ENCODE results near the gene ZNF160. TPM values are rescaled to one million over a fixed set of nuclear protein-coding genes. Genes with fewer than 3 reads are reported as not detected.
"Not testable (repeated sequence)": the region's sequence is repeated elsewhere in the genome, so short reads cannot be mapped to it uniquely, and the experiment has no call there.

Gene ZNF160
- 16.5 TPM for polyA plus RNA-seq (2013, experiment 1 of 2; ENCODE audit: insufficient read length)
- 17.4 TPM for polyA plus RNA-seq (2013, experiment 2 of 2; ENCODE audit: insufficient read length)

DNA sequence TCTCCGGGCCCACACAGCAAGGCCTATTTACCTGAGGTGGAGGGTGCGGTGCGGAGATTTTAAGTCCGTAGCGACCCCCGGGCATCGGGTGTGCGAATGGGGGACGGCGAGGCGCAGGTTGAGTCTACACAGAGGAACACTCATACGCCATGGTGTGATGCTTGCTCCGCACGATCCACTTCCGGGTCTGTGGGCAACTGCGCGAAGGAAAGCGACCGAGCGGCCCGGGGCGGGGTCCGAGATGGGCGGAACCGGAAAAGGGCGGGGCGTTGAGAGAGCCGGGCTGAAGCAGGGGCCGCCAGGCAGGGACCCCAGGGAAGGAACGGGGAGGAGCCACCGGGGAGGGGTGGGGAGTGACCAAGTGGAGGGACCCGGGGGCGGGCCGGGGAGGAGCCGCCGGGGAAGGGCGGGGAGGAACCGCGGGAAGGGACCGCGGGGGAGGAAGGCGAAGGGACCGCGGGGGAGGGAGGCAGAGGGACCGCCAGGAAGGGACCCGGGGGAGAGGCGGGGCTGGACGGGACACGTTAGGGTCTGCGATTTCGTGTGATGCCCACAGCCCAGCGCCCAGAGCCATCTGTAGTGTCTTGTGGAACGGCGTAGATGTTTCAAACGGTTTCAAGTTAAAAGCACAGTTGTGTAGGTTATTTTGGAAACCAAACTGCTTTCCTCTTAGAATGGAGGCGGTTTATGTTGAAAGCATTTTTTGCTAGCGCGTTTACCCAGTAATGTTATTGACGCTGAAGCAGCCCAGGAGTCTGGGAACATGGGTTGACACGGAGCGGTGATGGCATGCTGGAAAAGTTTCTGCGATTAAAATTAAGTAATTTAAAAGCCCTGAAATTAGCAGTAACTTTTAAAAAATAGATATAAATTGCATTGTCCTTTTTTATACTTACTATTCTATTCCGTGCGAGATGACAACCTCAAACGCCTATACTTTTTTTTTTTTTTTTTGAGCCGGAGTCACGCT, at the start of gene ZNF160:
ZNF160 (minus strand) TSS at position 189 of the 970 bp plus-strand sequence. CDS start 17,146 bp downstream, outside the sequence.
- peak; percentile 98 for DNase-seq

DNA sequence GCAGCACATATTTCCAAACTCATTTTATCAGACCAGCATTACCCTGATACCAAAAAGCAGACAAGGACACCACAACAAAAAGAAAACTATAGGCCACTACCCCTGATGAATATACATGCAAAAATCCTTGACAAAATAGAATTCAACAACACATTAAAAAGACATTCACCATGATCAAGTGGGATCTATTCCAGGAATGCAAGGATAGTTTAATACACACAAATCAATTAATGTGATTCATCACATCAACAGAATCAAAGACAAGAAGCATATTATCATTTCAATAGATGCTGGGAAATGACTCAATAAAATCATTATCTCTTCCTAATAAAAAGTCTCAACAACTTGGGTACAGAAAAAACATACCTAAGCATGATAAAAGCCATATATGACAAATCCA, 44.4 kb upstream of the ZNF160 start:
- DNase-seq, result no peak

DNA sequence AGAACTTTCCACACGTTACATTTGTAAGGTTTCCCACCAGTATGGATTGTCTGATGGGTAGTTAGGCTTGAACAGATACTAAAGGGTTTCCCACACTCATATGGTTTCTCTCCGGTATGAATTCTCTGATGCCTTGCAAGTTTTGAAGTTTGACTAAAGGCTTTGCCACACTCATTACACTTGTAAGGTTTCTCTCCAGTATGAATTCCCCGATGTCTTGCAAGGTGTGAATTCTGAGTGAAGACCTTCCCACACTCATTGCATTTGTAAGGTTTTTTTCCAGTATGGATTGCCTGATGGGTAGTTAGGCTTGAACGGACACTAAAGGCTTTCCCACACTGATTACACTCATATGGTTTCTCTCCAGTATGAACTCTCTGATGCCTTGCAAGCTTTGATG, 37.1 kb upstream of the ZNF160 start:
- no peak for DNase-seq

DNA sequence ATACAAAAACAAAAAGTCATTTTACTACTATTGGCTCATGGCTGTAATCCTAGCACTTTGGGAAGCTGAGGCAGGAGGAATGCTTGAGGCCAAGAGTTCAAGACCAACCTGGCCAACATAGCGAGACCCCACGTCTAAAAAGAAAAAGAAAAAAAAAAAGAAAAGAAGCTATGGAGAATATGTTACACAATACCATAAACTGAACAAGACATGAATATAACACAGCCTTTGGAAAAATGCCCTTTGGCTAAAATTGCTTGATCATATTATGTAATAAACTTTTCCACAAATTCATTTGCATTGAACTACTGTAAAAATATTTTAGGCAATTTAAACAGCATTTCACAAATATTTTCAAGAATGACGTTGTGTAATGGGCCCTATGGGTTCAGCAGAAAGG, 33.2 kb upstream of the ZNF160 start:
- no peak for DNase-seq

DNA sequence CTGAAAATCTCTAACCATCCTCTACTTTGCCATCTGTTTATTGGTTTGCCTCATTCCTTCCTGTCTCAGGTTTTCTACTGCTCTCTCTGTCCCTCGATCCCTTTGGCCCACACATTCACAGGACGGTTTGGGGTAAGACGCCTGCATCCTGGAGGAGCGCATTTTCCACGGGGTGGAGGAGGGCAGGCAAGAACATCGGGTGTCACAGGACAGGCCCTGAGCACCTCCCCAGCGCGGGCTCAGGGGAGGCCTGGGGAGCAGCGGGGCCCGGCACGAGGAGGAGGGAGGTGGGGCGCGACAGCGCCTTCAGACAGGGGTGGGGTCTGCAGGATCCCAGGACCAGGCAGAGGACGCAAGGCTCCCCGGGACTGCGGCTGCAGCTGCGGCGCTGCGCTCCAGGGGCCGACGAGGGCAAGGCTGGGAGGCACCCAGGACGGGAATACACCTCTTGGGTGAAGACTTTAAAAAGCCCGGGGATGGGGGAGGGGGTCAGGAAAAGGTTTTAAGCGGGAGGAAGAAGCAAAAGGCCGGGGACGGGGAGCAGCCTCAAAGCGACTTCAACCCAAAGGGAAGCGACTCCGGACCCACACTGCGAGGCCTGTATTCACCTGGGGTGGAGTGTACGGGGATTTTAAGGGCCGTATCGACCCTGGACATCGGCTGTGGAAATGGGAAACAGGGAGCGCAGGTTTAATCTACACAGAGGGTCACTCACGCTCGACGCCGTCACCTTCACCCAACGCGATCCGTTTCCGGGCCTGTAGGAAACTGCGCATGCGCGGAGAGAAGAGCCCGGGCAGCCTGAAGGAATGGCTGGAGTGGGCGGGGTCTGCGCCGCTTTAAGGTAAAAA, 29.1 kb upstream of the ZNF160 start, which contains the start of gene ZNF415:
ZNF415 (minus strand) TSS at position 770 of the 851 bp plus-strand sequence. CDS start 10,234 bp downstream, outside the sequence.
- DNase-seq, result peak; percentile 79

DNA sequence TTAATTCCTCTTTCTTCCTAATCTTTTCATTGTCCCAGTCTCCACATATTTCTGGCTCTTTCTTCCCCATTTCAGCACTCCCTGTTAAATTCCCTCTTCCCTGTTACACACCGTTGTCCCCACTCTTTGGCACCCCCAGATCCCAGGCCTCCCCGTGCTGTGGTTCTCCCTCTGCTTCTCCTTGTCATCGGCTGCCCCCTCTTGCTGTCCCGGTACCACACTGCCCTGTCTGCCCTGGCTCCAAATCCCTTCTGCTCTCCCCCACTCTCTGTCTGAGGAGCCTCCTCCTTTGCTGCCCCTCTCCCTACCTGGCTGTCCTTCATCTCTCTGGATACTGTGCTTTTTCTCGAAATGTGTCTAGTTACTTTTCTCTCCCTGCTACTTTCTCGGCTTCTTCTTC, 28.5 kb upstream of the ZNF160 start:
- DNase-seq, result no peak

DNA sequence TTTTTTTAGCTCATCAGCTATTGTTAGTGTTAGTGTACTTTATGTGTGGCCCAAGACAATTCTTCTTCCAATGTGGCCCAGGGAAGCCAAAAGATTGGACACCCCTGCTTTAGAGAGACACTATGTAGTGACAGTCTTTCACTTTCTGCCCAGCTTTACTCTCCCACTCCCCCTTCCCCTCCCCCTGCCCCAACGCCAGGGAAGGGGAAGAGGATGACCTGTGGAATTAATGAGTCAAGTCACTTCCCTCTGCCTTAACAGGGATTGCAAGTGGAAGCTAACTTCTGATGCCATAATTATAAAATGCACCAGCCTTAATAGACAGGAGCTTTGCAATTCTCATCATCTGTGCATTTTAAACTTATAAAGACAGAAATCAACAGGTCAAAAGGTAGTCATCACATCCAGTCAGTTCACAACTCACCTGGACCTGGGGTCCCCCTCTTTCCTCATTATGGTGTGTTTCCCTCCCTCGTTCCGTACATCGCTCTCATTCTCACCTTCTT, 27.9 kb upstream of the ZNF160 start:
- DNase-seq, result no peak

DNA sequence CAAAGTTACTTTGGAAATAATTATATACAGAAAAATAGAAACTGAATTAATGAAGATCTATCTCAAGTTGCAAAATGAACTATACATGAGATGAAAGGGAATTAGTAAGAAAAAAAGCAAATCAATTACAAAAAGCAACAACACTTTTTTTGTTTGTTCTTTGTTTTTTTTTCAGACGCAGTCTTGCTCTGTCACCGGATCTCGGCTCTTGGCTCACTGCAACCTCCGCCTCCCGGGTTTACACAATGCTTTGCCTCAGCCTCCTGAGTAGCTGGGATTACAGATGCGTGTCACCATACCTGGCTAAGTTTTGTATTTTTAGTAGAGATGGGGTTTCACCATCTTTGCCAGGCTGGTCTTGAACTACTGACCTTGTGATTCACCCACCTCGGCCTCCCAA, 27.3 kb upstream of the ZNF160 start:
- DNase-seq, result no peak

DNA sequence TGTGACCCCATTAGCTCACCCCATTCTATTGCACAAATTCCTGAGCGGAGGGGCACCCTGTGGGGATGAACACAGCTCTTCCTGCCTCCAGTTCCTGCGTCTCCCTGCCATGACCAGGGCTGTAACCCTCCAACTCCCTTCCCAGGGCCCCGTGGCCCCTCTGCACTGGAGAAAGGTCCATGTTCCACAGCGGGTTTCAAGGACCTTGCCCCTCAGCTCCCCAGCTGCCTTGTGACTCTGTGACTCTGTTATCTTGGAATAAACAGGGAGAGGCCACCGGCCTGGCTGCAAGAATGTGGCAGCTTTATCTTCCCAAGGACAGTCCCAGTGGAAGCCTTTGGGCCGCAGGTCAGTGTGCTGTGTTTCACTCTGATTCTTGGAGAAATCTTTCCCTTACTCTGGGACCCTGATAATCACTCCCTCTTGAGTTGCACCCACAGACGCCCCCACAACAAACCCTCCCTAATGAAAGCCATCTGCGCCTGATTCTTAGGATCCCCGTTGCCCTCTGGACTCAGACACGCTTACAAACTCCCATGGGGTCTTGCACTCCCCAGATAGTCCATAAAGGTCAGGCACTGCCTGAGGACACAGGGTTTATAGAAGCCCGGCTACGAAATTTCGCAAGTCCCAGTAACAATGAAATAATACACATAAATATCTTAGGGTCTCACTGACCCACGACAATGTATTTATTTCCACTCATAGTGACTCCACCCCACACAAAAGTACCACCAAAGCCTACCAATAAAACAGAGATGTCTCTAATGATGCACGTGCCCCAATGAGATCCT, 23.7 kb upstream of the ZNF160 start:
- not testable (repeated sequence) for DNase-seq

DNA sequence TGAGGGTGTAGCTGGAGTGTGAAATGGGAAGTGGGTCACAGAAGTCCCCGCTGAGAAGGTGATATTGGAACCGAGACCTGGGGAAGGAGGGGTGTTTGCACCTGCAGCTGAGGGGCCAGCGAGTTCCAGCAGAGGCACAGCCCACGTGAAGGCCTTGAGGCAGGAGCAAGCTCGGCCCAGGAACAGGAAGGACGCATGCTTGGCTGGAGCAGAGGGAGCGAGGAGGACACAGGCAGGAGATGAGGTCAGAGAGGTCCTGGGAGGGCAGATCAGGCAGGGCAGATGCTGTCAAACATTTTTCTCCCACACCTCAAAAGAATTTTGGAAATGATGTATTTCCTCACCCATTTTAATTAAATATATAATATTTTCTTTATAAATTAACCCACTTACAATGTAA, 20.2 kb upstream of the ZNF160 start:
- DNase-seq, result no peak

DNA sequence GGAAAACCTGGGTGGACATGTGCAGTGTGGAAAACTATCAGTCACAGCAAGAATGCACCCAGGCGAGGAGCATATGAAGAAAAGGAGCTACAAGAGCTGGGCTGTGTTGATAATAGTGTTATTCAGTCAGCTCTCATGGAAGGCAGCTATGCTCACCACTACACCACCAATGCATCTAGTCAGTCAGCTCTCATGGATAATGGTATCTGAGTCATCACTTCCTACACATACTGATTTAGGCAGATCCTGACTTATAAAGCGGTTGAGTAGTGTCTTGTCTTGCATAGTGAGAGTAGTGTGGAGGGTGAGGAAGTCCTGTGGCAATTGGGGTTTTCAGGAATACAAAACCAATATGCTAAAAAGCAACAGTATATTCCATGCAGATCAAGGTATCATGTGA, 9.1 kb upstream of the ZNF160 start:
- no peak for DNase-seq

DNA sequence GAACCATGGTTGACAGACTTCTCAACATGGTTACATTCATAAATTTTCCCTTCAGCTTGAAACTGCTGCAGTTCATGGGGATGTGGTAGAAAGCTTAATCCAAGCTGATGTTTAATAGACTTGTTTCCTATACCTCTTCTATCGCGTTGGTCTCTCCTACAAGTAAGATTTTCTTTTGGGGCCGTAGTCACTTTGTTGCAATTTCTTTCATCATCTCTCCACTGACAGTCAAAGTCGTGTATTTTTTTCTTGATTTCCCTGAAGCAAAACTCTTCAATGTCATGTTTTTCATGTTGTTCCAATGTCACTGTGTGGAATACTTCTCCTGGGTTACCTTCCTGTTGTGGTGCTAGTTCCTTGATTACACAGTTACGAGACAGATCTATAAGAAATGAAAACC, 6.3 kb upstream of the ZNF160 start:
- no peak for DNase-seq

DNA sequence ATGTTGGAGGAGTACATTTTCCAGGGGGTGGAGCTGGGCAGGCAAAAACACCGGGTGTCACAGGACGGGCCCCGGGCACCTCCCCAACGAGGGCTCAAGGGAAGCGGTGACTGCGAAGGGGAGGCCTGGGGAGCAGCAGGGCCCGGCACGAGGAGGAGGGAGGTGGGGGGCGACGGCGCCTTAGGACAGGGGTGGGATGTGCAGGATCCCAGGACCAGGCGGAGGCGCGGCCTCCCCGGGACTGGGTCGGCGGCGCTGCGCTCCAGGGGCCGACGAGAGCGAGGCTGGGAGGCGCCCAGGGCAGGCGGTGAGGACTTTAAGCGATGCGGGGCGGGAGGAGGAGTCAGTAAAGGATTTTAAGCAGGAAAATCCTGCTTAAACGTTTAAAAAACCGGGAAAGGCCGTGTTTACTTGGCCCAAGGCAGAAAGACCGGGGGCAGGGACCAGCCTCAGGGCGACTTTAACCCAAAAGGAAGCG, 427 bp downstream of the ZNF160 start:
- DNase-seq, result peak; percentile 39

DNA sequence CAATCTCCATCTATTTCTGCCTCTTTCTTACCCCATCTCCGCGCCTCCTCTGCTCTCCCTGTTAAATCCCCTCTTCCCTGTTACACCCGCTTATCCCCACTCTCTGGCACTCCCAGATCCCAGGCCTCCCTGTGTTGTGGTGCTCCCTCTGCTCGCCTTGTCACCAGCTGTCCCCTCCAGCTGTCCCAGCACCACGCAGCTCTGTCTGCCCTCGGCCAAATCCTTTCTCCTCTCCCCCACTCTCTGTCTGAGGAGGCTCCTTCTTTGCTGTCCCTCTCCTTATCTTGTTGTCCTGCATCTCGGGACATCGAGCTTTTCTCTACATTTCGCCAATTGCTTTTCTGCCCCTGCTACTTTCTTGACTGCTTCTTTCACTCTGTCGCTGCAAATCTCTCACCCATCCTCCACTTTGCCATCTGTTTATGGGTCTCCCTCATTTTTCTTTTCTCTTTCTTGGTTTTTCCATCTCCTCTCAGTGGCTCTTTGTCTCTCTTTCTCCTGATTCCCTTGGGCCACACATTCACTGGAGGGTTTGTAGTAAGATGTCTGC, 941 bp downstream of the ZNF160 start:
- peak; percentile 1 for DNase-seq

DNA sequence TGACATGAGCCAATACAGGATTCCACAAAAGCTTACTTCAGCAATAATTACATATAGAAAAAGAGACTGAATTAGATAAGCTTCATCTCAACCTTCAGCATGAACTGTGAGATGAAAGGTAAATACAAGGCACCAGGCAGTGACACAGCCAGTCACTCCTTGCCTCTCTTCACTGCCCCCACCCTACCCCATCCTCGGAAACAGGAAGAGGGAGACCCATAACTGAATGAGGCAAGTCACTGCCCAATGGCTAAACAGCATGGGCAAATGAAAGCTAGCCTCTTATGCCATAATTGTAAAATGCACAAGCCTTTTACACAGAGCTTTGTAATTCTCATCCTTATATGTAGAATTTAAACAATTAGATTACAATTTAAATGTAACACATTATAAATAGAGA, 1.7 kb downstream of the ZNF160 start:
- DNase-seq, result peak; percentile 2

DNA sequence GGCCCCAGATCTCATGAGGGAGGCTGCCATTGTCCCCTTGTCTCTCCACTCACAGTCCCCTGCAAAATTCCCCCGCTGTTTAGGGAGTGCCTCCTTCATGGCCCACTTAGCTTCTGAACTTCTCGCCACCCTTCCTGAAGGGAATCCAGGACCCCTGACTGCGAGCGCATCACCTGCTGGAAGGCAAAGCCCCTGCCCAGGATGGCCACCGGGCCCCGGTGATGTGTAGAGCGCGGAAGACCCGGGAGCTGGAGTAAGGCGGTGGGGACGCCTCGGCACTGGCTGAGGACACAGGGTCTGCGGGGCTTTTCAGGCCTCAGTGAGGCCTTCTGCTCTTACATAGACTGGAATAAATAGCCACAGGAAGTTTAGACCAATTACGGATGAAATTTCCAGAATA, 4.7 kb downstream of the ZNF160 start:
- DNase-seq, result not testable (repeated sequence)

DNA sequence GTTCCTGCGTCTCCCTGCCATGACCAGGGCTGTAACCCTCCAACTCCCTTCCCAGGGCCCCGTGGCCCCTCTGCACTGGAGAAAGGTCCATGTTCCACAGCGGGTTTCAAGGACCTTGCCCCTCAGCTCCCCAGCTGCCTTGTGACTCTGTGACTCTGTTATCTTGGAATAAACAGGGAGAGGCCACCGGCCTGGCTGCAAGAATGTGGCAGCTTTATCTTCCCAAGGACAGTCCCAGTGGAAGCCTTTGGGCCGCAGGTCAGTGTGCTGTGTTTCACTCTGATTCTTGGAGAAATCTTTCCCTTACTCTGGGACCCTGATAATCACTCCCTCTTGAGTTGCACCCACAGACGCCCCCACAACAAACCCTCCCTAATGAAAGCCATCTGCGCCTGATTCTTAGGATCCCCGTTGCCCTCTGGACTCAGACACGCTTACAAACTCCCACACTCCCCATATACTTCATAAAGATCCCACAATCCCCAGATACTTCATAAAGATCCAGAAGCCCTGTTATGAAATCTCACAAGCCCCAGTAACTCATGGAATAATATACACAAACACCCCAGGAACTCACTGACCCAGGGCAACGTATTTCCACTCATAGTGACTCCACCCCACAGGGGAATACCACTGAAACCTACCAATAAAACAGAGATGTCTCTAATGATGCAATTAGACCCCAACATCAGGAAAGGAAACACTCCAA, 6.1 kb downstream of the ZNF160 start:
- DNase-seq, result not testable (repeated sequence)

DNA sequence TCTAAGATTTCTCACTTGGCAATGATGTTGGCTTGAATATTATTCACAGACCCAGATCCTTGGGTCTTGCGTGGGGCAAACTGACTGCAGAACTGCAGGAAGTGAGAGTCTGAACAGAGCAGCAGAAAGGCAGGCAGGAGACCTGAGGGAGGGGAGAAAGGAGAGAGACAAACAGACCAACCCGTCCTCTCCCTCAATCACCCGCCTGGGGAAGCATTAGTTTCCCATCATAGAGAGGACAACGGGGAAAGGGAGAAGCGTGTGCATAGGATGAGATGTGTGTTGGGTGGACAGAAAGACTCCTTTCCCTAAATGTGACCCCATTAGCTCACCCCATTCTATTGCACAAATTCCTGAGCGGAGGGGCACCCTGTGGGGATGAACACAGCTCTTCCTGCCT, 6.6 kb downstream of the ZNF160 start:
- DNase-seq, result not testable (repeated sequence)

DNA sequence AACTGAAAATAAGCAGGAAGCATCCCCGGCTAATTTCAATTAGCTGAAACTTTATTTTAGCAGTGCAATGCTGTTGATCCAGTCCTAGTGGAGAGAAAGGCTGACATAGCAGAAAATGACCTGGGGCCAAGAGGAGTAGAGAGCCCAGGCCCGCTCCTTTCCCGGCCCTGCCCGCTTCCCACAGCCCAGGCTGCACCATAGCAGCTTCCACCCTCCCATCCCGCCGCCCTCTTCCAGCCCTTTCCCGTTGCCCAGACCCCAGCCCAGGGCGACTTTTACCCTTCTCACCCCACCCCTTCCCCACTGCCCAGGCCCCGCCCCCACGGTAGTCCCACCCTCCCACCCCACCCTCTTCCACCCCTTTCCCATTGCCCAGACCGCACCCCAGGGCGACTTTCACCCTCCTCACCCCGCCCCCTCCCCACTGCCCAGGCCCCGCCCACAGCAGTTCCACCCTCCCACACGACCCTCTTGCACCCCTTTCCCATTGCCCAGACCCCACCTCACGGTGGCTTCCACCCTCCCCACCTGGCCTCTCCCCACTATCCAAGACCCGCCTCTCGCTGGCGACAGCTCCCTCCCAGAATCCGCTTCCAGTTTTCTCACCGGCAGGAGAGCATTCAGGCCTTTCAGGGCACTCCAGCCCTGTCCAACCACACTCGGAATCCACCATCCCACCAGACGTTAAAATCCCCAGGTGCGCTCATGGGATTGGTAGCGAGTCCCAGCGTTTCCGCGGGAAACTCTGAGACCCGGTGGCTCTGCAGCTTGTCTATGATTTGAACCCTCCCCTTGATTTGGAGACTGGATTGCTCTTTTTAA, 8.3 kb downstream of the ZNF160 start:
- no peak for DNase-seq

DNA sequence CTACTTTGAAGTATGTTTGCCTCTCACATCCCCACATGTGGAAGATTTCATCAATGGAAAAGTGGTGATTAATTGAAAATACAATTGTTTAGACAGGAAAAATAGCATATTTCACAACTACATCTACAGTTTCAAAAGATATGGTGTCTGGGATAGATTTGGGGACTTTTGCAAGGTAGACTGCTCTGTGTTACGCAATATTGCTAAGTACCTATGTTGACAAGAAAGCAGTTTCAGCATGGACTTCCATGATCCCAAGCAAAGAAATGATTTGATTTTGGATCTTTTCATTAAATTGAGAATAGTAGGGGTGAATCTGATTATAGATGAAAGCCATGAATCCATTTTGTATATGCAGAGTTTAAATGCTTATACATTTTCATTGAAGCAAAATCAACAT, 10.5 kb downstream of the ZNF160 start:
- DNase-seq, result no peak

Measured in fibroblast of skin of scalp (primary cell).